Progenitor cell of endocrine pancreas (in vitro differentiated cells): Measurements from ENCODE around the gene CELA2A. TPM values are rescaled to one million over a fixed set of nuclear protein-coding genes. Genes with fewer than 3 reads are reported as not detected.
A peak's percentile ranks its signal among the peaks of the same experiment; 100 is the strongest.

Experiments
- DNase-seq: peaks from one replicate; pipeline ENCODE4 v3.0.0; 2021; ENCODE audit warnings: low spot score; ENCODE audit not compliant: unreplicated experiment
- H3K27ac Mint-ChIP-seq: 2 replicates; pipeline ENCODE4 v1.8.0; 2021; ENCODE audit warnings: mild to moderate bottlenecking, moderate library complexity, mixed read lengths
- H3K27me3 Mint-ChIP-seq: 2 replicates; pipeline ENCODE4 v1.8.0; 2021; ENCODE audit warnings: mixed read lengths
- H3K36me3 Mint-ChIP-seq: 2 replicates; pipeline ENCODE4 v1.8.0; 2022; ENCODE audit warnings: mixed read lengths; ENCODE audit not compliant: insufficient read depth
- H3K4me1 Mint-ChIP-seq: 2 replicates; pipeline ENCODE4 v1.8.0; 2021; ENCODE audit warnings: low read depth, mixed read lengths
- H3K4me3 Mint-ChIP-seq: 2 replicates; pipeline ENCODE4 v1.8.0; 2021; ENCODE audit warnings: low read depth, mild to moderate bottlenecking, moderate library complexity, mixed read lengths
- H3K9me3 Mint-ChIP-seq: 2 replicates; pipeline ENCODE4 v1.8.0; 2021; ENCODE audit warnings: low read depth, mixed read lengths
- total RNA-seq: library from RNA; stranded (reverse); gene quantifications from 2 replicates; pipeline ENCODE4 v1.2.1, GENCODE V29; 2021
- TF ChIP-seq, protein P1 (sequence below): fragments of 200-600 bp; sonication (generic); IDR thresholded peaks from one replicate; pipeline ENCODE4 v1.5.0; 2021; ENCODE audit warnings: antibody characterized with exemption, mild to moderate bottlenecking; ENCODE audit not compliant: unreplicated experiment

The CELA2A gene
- total RNA-seq, 1 donor from 2014 or later = not detected

DNA sequence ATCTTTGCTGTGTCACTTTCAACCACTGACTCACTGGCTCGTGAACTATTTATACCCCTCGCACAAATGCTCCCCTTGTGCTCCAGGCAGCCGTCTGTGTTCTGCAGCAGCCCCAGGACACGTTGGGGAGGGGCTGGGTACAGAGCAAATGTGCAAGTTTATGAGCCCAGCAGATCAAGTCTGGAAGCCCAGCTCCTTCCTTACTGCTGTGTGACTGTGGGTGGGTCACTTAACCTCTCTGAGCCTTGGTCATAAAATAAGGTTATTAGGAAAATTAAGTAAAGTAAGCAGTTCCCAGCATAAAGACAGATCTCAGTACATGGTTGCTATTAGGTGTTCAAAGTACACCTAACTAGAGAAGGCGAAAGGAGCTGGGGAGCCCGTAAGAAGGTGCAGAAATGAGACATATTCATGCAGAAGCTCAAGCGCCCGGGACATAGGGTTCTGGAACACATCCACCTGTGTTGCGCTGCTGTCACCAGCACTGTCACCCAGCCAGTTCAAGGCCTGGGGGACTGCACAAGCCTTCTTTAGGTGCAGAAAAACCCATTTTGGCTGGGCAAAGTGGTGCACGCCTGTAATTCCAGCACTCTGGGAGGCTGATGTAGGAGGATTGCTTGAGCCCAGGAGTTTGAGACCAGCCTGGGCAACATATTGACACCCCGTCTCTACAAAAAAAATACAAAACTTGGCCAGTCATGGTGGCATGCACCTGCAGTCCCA, 33.0 kb upstream of the CELA2A start:
- TF ChIP-seq, protein P1, sequence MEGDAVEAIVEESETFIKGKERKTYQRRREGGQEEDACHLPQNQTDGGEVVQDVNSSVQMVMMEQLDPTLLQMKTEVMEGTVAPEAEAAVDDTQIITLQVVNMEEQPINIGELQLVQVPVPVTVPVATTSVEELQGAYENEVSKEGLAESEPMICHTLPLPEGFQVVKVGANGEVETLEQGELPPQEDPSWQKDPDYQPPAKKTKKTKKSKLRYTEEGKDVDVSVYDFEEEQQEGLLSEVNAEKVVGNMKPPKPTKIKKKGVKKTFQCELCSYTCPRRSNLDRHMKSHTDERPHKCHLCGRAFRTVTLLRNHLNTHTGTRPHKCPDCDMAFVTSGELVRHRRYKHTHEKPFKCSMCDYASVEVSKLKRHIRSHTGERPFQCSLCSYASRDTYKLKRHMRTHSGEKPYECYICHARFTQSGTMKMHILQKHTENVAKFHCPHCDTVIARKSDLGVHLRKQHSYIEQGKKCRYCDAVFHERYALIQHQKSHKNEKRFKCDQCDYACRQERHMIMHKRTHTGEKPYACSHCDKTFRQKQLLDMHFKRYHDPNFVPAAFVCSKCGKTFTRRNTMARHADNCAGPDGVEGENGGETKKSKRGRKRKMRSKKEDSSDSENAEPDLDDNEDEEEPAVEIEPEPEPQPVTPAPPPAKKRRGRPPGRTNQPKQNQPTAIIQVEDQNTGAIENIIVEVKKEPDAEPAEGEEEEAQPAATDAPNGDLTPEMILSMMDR = no peak
- no peak for DNase-seq
- Mint-ChIP-seq H3K36me3 (peaks cover 9% of the 10 kb centered on the region), H3K27ac (peak overlapping the region; percentile 94), H3K27me3 (no peaks in the 10 kb centered on the region), H3K9me3 (peaks cover 3% of the 10 kb centered on the region), H3K4me3 (no peak overlapping the region), H3K4me1 (peaks cover 15% of the 10 kb centered on the region)

DNA sequence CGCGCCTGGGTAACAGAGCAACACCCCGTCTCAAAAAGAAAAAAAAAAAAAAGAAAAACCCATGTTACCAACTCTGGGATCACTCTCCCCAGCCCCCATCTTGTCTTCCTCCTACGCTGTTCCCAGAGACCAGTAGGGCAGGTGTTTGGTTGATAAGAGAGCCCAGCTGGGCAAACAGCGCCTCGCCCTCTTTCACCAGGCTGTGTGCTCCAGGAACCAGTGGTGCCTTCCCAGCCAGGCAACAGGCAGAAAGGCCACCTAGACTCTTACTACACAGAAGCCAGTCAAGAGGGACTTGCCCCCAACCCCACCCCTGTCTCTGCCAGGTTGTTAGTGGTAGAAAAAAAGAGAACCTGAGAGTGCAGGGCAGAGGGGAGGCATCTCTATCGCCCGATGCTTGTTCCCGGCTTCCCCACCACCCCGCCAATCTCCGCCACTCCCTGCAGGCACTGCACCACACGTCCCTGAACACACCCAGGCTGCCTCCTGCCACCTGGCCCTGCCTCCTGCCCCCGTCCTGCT, 32.3 kb upstream of the CELA2A start:
- Mint-ChIP-seq H3K27ac (peak overlapping the region; percentile 94), H3K27me3 (no peaks in the 10 kb centered on the region), H3K9me3 (peaks cover 3% of the 10 kb centered on the region), H3K4me3 (peak overlapping the region; percentile 32), H3K36me3 (peaks cover 9% of the 10 kb centered on the region), H3K4me1 (peaks cover 15% of the 10 kb centered on the region)
- TF ChIP-seq, protein P1 = no peak
- no peak for DNase-seq

DNA sequence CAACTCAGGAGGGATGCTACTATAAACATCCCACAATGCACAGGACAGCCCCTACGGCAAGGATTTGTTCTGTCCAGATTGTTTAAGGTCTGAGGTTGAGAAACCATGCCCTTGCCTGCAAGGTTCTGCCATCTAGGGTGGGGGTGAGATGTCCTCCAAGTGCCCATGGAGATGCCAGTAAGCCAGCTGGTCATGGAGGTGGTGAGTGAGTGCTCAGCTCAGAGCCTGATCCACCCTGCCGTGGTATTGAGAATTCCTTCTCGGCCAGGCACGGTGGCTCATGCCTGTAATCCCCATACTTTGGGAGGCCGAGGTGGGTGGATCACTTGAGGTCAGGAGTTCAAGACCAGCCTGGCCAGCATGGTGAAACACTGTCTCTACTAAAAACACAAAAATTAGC, 31.6 kb upstream of the CELA2A start:
- H3K4me3 Mint-ChIP-seq = no peak overlapping the region
- peaks cover 15% of the 10 kb centered on the region for H3K4me1 Mint-ChIP-seq
- DNase-seq = no peak
- H3K36me3 Mint-ChIP-seq = peaks cover 9% of the 10 kb centered on the region
- H3K27me3 Mint-ChIP-seq = no peaks in the 10 kb centered on the region
- H3K9me3 Mint-ChIP-seq = peaks cover 3% of the 10 kb centered on the region
- H3K27ac Mint-ChIP-seq = peak overlapping the region; percentile 94
- TF ChIP-seq, protein P1 = no peak

DNA sequence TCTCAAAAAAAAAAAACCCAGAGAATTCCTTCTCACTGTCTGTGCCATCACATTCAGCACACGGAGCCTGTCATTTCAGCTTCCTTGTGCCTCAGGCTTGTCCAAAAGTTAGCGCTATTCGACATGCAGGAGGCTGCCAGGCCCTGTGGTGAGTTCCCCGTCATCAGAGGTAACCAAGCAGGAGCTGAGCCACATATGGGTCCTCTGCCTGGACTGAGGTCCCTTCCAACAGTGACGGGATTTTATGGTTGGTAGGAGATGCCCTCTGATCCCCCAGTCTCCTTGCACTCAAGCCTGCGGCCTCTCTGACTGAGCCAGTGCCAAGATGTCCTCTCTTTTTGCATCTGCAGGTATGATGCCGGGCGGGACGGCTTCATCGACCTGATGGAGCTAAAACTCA, 31.0 kb upstream of the CELA2A start:
- Mint-ChIP-seq H3K27ac (peak overlapping the region; percentile 89), H3K9me3 (peaks cover 3% of the 10 kb centered on the region)

DNA sequence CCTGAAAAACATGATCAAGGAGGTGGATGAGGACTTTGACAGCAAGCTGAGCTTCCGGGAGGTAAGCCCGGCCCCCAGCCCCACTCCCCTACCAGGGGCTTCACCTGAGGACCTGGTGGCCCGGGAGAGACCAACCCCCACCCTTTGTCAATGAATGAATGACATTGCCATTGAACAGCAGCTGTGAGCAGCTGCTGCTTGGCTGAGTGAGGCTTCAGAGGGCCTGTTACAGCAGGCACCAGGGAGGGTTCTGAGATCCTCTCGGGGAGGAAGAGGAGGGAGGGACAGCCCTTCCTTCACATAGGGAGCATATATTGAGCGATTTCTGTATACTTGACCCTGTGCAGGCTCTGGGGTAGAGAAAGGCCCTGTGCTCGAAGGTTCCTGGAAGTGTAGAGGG, 30.6 kb upstream of the CELA2A start:
- H3K9me3 Mint-ChIP-seq = peaks cover 1% of the 10 kb centered on the region
- TF ChIP-seq, protein P1 = no peak
- H3K27me3 Mint-ChIP-seq = no peaks in the 10 kb centered on the region
- H3K4me1 Mint-ChIP-seq = peaks cover 15% of the 10 kb centered on the region
- H3K36me3 Mint-ChIP-seq = peaks cover 6% of the 10 kb centered on the region
- no peak overlapping the region for H3K4me3 Mint-ChIP-seq
- H3K27ac Mint-ChIP-seq = peak overlapping the region; percentile 89
- no peak for DNase-seq

More for the DNA sequence above, 31.0 kb upstream of the CELA2A start:
- Mint-ChIP-seq H3K4me1 (peaks cover 15% of the 10 kb centered on the region), H3K36me3 (peaks cover 7% of the 10 kb centered on the region), H3K4me3 (no peak overlapping the region), H3K27me3 (no peaks in the 10 kb centered on the region)
- TF ChIP-seq, protein P1 = no peak
- DNase-seq = no peak
